Fibroblast of the conjunctiva (primary cell): Measurements from ENCODE around the gene GCA.
A peak's percentile ranks its signal among the peaks of the same experiment; 100 is the strongest.

ENCODE experiments used
- DNase-seq: peaks from one replicate; pipeline ENCODE4 v3.0.0-alpha.2; 2010; ENCODE audit warnings: low read depth

GCA gene

DNA sequence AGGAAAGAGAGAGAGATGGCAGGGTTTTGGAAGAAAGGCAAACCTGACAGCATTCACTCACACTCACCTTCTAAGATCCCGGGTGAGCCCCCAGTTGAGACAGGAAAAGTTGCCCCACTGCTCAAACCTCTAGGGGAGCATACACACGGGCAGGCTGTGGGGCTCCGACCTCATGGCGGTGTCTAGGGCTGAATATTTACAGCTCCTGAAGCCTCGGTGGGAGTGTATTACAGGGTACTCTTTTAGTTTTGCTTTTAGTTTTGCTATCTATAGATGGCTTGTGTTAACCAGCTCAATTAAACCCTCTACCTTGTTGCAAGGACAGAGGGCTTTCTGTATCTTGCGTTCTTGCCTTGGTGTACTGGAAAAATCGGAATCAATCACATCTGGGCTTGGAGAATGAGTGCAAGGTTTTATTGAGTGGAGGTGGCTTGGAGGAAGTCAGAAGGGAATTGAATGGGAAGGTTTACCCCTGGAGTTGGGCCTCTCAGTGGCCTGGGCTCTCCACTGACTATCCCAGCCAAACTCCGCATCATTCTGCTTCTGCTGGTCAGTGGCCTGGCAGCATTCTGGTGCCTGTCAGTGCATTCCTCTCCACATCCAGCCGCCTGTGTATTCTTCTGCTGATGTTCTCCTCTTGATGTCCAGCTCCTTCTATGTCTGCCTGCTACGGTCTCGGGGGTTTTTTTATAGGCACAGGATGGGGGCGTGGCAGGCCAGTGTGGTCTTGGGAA lies 15.3 kb upstream of the GCA start:
- DNase-seq, result no peak

GRCh38 chr2:162330881-162331280 lies 13.1 kb upstream of the GCA start:
- no peak for DNase-seq

GRCh38 chr2:162333968-162334367 lies 10.0 kb upstream of the GCA start:
- no peak for DNase-seq

GRCh38 chr2:162337868-162338267 lies 6.1 kb upstream of the GCA start:
- no peak for DNase-seq

DNA sequence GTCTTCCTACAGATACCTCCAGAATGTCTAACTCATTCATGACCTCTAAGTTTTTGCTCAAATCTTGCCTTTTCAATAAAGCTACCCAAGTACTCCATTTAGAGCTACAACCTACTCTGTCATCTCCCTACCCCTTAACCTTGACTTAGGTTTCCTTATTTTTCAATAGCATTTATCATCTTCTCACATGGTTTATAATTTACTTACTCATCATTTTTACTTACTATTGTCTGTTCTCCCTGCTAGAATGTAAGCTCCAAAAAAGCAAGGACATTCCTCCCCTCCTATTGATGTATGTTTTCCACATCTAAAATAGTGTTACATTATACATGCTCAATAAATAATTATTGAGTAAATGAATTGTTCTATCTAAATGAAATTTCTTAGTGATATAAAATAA lies 3.1 kb upstream of the GCA start:
- no peak for DNase-seq

DNA sequence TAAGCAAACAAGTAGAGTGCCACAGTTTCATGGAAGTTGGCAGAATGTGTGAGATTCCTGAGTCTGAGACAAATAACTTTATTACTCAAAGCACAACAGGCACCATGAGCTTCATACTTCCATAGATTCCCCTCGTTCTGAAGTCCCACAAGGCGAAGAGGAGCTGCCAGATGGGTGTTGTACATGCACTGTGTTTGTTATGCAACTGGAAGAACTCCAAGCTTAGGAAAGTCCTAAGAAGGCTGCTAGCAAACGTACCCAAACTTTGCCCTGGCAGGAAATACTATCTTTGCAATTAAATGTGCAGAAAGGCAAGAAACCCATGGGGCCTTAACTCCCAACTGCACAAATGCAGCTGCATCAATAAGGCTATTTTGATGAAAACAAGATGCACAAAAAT lies 1.6 kb upstream of the GCA start:
- DNase-seq, result no peak

- DNase-seq, result no peak
Measured at GRCh38 chr2:162342841-162343240, 1.1 kb upstream of the GCA start.

- DNase-seq, result no peak
Measured at GRCh38 chr2:162343492-162343823, 474 bp upstream of the GCA start.

DNA sequence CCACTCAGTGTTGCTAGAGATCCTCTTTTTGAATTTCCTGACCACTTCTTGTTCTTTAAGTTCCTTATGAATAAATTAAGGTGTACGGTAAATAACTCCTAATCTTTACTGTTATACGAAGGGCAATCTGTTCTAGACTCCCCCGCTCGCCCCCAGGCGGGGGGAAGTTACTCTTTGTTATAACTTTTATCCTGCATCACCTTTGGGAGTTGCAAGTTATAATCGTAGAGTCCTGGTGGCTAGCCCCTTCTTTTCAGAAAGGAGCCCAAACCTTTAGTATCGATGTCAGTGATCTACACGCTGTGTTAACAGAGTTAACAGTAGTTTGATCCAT lies 652 bp downstream of the GCA start:
- no peak for DNase-seq

DNA sequence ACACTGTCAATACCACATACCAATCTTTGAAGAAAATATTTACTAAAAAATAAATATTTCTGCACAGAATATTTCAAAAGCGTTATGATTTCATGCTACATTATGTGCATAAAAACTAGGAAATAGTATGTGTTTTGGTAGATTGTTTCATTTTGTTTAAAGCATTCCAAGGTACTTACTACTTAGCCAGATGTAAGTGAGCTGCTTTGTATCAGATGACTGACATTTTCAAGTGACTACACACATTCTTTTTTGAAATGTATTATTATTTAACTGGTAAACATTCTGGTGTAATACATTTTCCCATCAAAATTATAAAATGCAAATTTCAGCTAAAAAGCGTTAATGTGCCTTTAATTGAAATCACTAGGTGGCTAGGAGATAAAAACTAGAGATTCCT lies 21.5 kb downstream of the GCA start:
- no peak for DNase-seq

DNA sequence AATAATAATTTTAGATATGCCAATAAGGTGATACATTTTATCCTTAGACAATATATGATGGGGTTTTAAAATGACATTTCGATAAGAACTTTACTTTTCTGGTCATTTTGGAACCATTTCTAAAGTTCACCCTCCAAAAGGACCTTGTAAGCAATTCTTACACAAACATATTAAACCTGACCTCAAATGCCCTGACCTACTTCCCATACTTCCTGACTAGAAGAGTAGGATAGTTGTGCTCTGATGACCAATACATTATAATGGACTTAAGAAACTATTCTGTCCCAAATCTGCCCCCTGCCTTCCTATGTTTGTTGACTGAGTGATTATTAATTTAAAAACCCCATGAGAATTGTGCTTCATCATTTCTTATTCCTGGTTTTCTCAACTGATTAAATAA lies 24.6 kb downstream of the GCA start:
- no peak for DNase-seq

- DNase-seq, result no peak
Measured at GRCh38 chr2:162369551-162369950, 25.6 kb downstream of the GCA start.

GRCh38 chr2:162370931-162371330 lies 27.0 kb downstream of the GCA start:
- no peak for DNase-seq

GRCh38 chr2:162372818-162373217 lies 28.9 kb downstream of the GCA start:
- DNase-seq, result no peak

DNA sequence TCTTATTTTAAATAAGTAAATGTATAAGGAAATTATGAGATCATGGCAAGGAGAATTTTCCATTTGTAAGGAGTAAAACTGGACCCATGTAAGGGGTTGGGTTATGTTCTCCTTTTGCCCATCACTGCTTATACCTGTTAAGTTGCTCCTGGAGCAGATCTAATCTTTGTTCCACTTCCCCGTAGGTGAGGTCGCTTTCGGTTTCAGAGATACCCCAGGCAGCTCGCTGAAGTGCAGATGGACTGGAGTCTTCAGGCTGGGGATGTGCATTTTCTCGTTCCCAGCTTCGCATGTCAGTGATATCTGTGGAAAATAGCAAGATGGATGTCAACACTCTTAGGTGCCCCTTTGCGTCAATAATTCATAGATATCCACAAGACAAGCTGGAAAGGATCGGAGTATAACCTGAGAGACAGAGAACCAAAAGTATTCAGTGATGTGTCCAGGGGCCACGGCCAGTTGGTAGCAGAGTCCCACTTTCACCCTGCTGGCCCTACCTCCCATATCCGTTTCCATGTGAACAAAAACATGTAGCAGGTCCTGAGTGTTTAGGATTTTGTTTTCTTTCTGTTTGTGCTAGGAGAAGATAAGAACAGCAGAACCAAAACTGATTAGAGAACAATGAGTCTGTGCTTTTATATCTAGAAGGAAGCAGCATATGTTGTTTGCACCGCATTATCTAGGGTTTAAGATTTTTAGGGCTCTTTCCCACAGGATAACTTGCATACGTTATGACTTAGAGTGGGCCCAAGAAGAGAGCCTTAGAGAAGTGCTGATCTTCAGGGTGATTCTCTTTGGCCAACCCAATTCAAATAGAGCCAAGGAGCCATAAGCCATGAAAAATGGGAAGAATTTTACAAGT lies 36.0 kb downstream of the GCA start:
- DNase-seq, result no peak

- DNase-seq, result no peak
Measured at GRCh38 chr2:162381851-162382250, 37.9 kb downstream of the GCA start.

GRCh38 chr2:162382278-162382677 lies 38.3 kb downstream of the GCA start:
- no peak for DNase-seq

GRCh38 chr2:162385536-162385935 lies 41.6 kb downstream of the GCA start:
- DNase-seq, result no peak

DNA sequence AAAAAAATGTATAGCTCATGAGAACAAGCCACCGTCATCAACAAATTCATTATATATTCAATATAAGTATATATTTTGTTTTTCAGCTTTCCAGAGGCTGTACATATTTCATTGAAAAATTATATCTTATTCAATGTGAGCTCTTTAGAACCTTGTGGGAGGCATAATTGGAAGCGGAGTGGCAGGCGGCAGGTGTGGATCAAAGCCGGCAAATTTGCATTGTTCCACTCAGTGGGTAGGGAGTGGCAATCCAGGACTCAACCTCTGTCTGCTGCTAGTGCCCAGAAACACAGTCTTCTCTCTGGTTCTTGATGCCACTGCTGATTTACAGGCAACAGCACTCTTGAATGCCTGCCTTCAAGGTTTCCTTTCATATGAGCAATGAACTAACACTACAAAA lies 46.9 kb downstream of the GCA start:
- no peak for DNase-seq

DNA sequence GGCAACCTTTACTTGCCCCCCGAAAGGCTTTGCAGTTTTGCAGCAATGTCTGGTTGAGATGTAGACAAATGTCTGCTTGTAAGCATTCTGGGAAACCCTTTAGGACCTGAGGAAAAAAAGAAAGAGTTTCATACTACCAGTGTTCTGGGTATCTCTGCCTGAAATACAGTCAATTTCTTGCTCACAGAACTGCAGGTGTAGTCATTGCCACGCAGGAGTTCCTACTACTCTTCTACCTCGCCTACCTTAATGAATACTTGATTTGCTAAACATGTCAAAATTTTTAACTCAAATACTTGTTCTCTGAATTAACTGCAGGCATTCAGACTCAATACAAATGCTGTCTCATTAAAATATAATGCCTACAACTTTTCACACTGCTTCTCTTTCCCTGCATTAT lies 56.4 kb downstream of the GCA start:
- no peak for DNase-seq

- no peak for DNase-seq
Measured at GRCh38 chr2:162401871-162402270, 57.9 kb downstream of the GCA start.

GRCh38 chr2:162403884-162404283 lies 60.0 kb downstream of the GCA start:
- DNase-seq, result peak; percentile 13
